Activated naive CD4-positive, alpha-beta T cell treated with anti-CD3 and anti-CD28 coated beads, Interleukin-2, amount 10 ng/mL, durations not matched to agents 7 days and 5 days (primary cell): ENCODE results near the gene ANKRD29.

Source experiments
- CTCF ChIA-PET: fragments of 350-600 bp; sonication (Branson Sonifier 250); formaldehyde crosslinking; loops from one replicate; lab custom pipeline; 2021; ENCODE audit warnings: antibody characterized with exemption; lab: Charles Lee
- DNase-seq: peaks from one replicate; pipeline ENCODE4 v3.0.0-alpha.2; 2020
- H3K27ac Mint-ChIP-seq: one replicate; pipeline ENCODE4 v1.8.0; 2021; ENCODE audit warnings: mild to moderate bottlenecking, moderate library complexity, mixed read lengths
- H3K27me3 Mint-ChIP-seq: one replicate; pipeline ENCODE4 v1.8.0; 2021; ENCODE audit warnings: mild to moderate bottlenecking, mixed read lengths
- H3K36me3 Mint-ChIP-seq: one replicate; pipeline ENCODE4 v1.8.0; 2021; ENCODE audit warnings: mixed read lengths
- H3K4me1 Mint-ChIP-seq: one replicate; pipeline ENCODE4 v1.8.0; 2021; ENCODE audit warnings: mixed read lengths
- H3K4me3 Mint-ChIP-seq: one replicate; pipeline ENCODE4 v1.8.0; 2021; ENCODE audit warnings: mild to moderate bottlenecking, moderate library complexity, mixed read lengths
- H3K9me3 Mint-ChIP-seq: one replicate; pipeline ENCODE4 v1.8.0; 2021; ENCODE audit warnings: mixed read lengths

The ANKRD29 gene

DNA sequence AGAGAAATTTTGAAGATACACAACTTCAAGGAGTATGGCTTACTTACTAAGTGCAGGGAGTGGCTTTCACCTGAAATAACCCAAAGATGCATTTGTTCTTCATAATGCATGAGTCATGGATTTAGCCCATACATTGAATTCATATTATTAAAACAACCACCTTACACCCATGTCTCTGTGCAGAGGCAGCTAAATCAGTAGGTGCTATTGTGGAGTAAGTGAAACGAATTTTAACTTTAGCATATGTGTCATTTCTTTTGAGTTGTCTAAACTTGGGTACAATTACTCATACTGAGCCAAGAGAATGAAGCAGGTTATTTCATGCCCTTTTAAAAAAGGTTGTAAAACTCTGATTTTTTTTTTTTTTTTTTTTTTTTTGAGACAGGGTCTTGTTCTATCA is 11.0 kb upstream of the ANKRD29 start:
- Mint-ChIP-seq H3K4me1 (no peaks in the 10 kb centered on the region), H3K36me3 (no peaks in the 10 kb centered on the region), H3K4me3 (no peak overlapping the region), H3K27me3 (peaks cover 69% of the 10 kb centered on the region), H3K27ac (no peak overlapping the region), H3K9me3 (no peaks in the 10 kb centered on the region)
- DNase-seq, result no peak
- CTCF ChIA-PET, result no interaction called here

DNA sequence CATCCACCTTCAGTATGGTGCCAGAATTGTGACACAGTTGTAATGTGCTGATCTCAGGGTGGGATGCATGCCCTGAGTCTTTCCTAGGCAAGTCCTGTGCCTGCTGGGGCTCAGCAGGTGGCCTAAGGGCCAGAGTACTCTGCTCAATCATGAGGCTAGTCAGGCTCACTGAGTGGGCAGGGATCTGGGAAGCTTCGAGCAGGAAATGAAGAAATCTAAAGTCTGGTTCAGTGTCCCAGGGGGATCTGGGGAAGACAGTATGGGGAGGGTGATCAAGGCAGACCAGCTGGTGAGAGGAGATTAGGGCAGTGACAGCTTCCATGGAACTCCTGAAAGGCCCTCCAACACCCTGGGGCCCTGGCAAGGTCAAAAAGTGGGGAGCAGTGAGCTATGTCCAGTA is 8.9 kb upstream of the ANKRD29 start:
- CTCF ChIA-PET, result no interaction called here
- no peaks in the 10 kb centered on the region for H3K36me3 Mint-ChIP-seq
- H3K9me3 Mint-ChIP-seq, result no peaks in the 10 kb centered on the region
- H3K27ac Mint-ChIP-seq, result no peak overlapping the region
- H3K4me1 Mint-ChIP-seq, result no peaks in the 10 kb centered on the region
- H3K4me3 Mint-ChIP-seq, result no peak overlapping the region
- H3K27me3 Mint-ChIP-seq, result peaks cover 75% of the 10 kb centered on the region
- DNase-seq, result no peak

DNA sequence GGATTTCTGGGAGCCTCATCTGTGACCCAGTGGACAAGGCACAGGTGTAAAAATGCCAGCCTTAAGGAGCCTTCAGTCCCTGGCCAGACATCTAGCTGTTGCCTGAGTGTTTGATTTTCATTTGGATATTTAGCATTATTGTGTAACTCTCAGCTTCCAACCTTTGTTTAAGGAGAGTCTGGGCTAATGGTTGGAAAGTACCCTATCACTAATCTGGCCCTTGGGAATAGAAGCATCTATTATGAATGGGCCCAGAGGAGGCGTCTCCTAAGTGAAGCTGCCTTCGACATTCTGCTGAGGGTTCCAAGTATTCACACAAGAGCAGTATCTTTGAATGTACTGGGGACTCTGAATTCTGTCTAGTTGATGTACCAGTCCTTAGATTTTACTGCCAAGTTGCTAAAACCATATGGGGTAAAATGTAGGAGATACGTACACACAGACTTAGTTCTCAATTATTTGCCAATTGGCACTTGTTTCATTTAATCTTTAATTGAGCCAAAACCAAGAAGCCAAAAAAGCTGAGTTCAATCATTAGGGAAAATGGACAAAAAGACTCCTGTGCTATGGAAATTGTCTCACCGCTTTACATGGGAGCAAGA is 7.2 kb upstream of the ANKRD29 start:
- CTCF ChIA-PET, result no interaction called here
- no peak for DNase-seq
- Mint-ChIP-seq H3K4me1 (peaks cover 5% of the 10 kb centered on the region), H3K27ac (no peak overlapping the region), H3K4me3 (no peak overlapping the region), H3K9me3 (no peaks in the 10 kb centered on the region), H3K27me3 (peaks cover 82% of the 10 kb centered on the region), H3K36me3 (no peaks in the 10 kb centered on the region)

DNA sequence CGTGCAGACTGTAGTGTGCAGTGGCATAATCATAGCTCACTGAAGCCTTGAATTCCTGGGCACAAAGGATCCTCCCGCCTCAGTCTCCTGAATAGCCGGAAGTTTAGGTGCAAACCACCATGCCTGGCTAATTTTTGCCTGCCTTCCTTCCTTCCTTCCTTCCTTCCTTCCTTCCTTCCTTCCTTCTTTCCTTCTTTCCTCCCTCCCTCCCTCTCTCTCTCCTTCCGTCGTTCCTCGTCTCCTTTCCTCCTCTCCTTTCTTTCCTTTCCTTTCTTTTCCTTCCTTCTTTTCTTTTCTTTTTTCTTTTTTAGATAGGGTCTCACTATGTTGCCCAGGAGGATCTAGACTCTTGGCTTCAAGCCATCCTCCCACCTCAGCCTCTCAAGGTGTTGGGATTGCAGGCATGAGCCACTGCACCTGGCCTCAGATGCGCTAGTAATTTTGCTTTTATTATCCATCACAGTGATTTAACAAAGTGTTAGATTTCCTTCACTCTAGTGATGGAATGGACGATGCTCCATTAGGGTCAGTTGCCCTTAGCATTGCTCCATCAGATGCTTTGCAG is 6.6 kb upstream of the ANKRD29 start:
- no peak overlapping the region for H3K4me3 Mint-ChIP-seq
- no peak overlapping the region for H3K27ac Mint-ChIP-seq
- H3K27me3 Mint-ChIP-seq, result peaks cover 88% of the 10 kb centered on the region
- no peak for DNase-seq
- peaks cover 7% of the 10 kb centered on the region for H3K4me1 Mint-ChIP-seq
- H3K9me3 Mint-ChIP-seq, result no peaks in the 10 kb centered on the region
- no peaks in the 10 kb centered on the region for H3K36me3 Mint-ChIP-seq
- CTCF ChIA-PET, result no interaction called here

DNA sequence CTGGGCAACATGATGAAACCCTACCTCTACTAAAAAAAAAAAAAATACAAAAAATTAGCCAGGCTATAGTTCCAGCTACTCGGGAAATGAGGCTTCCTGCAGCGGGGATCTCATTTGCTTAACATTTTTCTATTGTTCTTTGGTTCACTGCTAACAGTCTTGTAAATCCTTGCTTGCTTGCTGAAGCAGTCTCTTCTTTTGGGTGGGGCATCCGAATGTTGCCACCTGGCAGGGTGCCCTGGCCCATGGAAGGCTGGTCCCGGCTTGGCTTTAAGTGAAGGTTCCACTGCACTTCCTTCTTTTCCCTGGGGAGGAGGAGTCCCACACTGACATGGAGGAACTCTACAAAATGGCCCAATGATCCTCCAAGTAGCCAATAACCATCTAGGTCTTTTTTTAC is 6.0 kb upstream of the ANKRD29 start:
- CTCF ChIA-PET, result no interaction called here
- DNase-seq, result no peak
- Mint-ChIP-seq H3K27ac (no peak overlapping the region), H3K9me3 (no peaks in the 10 kb centered on the region), H3K27me3 (peaks cover 86% of the 10 kb centered on the region), H3K4me3 (no peak overlapping the region), H3K36me3 (no peaks in the 10 kb centered on the region), H3K4me1 (peaks cover 7% of the 10 kb centered on the region)

DNA sequence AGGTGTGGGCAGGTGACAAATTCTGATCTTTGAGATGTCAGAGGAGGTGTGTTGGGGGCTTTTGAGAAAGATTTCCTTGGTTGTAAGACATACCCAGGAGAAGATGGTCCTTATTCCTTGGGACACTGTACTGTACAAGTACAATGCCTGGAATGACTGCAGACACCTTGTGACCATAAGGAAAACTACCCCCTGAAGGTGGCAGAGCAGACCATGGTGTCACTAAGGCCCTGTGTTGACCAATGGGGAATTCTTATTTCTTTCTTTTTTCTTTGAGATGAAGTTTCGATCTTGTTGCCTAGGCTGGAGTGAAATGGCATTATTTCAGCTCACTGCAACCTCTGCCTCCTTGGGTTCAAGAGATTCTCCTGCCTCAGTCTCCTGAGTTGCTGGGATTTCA is 4.4 kb upstream of the ANKRD29 start:
- peaks cover 86% of the 10 kb centered on the region for H3K27me3 Mint-ChIP-seq
- peaks cover 17% of the 10 kb centered on the region for H3K4me1 Mint-ChIP-seq
- H3K27ac Mint-ChIP-seq, result no peak overlapping the region
- no peak for DNase-seq
- H3K36me3 Mint-ChIP-seq, result no peaks in the 10 kb centered on the region
- no peak overlapping the region for H3K4me3 Mint-ChIP-seq
- CTCF ChIA-PET, result interaction anchor here (0.7 kb wide), 1 partner anchor 150 kb away, joined by 3 read pairs; no protein-coding TSS in a partner anchor
- no peaks in the 10 kb centered on the region for H3K9me3 Mint-ChIP-seq

DNA sequence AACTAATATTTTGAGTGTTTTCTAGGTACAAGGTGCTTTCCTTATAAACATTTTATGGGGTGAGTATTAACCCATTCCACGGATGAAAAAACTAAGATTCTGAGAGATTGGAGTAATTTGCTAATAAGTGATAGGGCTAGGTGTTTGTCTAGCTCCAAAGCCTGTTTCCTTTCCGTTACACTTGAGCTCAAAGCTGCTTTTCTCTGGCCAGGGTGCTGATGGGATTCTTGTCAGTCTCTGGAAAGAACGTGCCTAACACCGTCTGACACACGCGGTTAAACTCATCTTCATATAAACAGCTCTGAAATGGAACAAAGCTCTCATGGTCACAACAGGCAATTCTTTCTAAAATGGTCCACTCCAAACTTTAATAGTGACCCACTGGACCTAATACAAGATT is 2.0 kb upstream of the ANKRD29 start:
- peaks cover 24% of the 10 kb centered on the region for H3K4me1 Mint-ChIP-seq
- H3K27ac Mint-ChIP-seq, result no peak overlapping the region
- CTCF ChIA-PET, result interaction anchor here (0.7 to 1.6 kb wide), 2 partner anchors 39 to 43 kb away, joined by 3 to 6 read pairs; no protein-coding TSS in a partner anchor
- DNase-seq, result no peak
- H3K36me3 Mint-ChIP-seq, result no peaks in the 10 kb centered on the region
- H3K27me3 Mint-ChIP-seq, result peaks cover 88% of the 10 kb centered on the region
- no peak overlapping the region for H3K4me3 Mint-ChIP-seq
- no peaks in the 10 kb centered on the region for H3K9me3 Mint-ChIP-seq

DNA sequence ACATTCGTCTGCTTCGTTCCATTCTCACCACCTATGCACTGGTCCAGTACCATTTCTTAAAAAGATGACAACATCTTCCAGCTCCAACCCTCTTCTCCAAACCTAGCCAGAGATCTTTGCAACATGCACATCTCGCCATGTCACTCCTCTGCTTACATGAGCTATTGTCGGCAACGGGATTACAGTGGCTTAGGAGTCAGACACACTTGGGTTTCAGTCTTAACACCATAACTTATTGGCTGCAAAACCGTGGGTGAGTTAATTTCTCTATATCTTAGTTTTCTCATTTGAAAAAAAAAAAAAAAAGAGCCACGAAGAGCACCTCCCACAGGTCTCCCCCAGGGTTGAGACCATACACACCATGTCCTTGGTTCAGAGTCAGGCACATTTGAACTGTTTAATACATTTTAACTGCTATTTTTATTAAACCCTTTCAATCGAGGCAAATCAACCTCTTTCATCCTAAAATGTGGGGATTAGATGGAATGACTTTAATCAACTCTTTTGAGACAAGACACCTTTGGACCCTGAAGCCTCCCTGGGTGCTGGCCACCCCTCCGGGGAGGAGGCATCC is 889 bp downstream of the ANKRD29 start:
- Mint-ChIP-seq H3K36me3 (no peaks in the 10 kb centered on the region), H3K4me1 (peaks cover 24% of the 10 kb centered on the region), H3K27me3 (peaks cover 88% of the 10 kb centered on the region), H3K9me3 (no peaks in the 10 kb centered on the region), H3K4me3 (peak overlapping the region; percentile 59), H3K27ac (no peak overlapping the region)
- no peak for DNase-seq
- CTCF ChIA-PET, result interaction anchor here (0.7 to 1.2 kb wide), 3 partner anchors 10 to 257 kb away, joined by 3 read pairs; no protein-coding TSS in a partner anchor

DNA sequence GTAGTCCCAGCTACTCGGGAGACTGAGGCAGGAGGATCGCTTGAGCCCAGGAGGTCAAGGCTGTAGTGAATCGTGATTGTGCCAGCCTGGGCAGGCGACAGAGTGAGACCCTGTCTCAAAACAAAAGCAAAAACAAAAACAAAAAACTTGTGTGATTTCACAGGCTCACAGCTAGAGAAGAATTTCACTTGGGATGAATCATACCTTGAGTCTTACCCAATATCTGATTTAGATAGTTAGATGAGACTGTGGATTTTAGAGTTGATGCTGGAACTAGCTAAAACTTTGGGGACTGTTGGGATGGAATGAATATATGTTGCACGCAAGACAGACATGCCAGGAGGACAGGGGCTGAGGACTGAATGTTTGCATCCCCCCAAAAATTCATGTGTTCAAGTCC is 4.4 kb downstream of the ANKRD29 start:
- H3K4me1 Mint-ChIP-seq, result peaks cover 14% of the 10 kb centered on the region
- H3K4me3 Mint-ChIP-seq, result no peak overlapping the region
- H3K27me3 Mint-ChIP-seq, result peaks cover 63% of the 10 kb centered on the region
- H3K9me3 Mint-ChIP-seq, result no peaks in the 10 kb centered on the region
- CTCF ChIA-PET, result no interaction called here
- no peak for DNase-seq
- no peaks in the 10 kb centered on the region for H3K36me3 Mint-ChIP-seq
- H3K27ac Mint-ChIP-seq, result no peak overlapping the region

DNA sequence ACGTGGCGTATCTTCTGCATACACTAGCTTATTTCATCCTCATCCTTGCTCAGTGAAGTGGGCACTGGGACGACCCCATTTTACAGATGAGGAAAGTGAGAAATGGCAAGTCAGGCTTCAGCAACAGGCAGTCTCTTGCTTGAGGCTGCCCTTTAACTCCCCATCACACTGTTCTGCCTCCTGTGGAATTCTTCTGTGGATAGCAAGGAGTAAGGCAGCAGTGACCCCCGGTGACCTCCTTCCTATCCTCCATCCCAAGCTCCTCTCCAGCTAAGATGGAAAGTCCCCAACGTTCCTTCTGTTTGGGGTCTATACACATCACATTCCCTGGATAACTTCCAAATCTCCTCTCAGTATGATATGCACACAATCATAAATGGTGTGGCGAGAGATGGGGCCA is 10.5 kb downstream of the ANKRD29 start:
- Mint-ChIP-seq H3K4me3 (no peak overlapping the region), H3K9me3 (no peaks in the 10 kb centered on the region), H3K4me1 (no peaks in the 10 kb centered on the region), H3K27ac (no peak overlapping the region), H3K36me3 (no peaks in the 10 kb centered on the region), H3K27me3 (peaks cover 30% of the 10 kb centered on the region)
- no peak for DNase-seq
- CTCF ChIA-PET, result interaction anchor here (0.6 to 1.1 kb wide), 3 partner anchors 9 to 110 kb away, joined by 3 read pairs; partner anchors contain the start of gene ANKRD29

DNA sequence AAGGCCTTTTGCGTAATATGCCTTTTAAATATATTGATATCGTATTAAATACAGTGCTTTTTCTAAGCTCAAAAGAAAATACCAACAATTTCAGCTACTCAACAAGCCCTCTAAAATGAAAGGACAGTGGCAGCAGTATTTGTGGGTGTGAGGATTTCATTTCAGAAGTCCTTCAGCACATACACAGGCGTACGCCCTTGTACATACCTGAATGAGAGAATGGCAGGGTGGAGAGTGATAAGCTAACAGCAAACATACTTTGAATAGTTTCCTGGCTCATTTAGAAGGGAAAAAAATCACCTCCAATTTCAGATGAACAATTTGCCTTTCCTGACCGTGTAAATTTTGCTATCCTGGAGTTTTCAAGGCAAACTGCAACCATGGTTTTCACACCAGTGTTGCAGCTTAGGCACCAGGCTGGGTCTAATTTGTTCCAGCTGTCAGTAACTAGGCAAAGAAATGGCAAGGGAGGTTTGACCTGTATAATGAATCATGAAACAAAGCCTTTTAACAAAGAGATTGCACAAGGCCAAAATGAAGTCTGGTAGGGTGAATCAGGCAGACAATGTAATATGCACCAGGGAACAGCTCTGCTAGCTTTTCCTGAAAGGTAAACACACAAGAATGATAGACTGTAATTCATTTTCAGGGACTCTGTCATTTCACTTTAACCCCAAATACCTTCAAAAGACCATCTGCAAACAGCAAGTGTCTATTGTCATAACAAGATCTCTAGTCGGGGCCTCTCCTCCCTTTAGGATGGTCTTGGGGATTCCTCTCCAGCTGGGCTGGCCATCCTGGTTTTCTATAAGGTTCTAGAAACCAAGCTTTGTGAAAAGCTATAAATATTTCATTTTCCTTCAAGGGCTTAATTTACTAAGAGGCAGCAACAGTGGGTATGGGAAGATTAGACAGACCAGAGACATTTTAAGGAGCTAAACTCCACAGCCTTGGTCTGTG is 11.5 kb downstream of the ANKRD29 start:
- no peak for DNase-seq
- no peaks in the 10 kb centered on the region for H3K36me3 Mint-ChIP-seq
- peaks cover 23% of the 10 kb centered on the region for H3K27me3 Mint-ChIP-seq
- H3K27ac Mint-ChIP-seq, result no peak overlapping the region
- H3K4me3 Mint-ChIP-seq, result no peak overlapping the region
- CTCF ChIA-PET, result interaction anchor here (0.9 to 1.1 kb wide), 2 partner anchors 10 to 12 kb away, joined by 3 read pairs; partner anchors contain the start of gene ANKRD29
- no peaks in the 10 kb centered on the region for H3K4me1 Mint-ChIP-seq
- no peaks in the 10 kb centered on the region for H3K9me3 Mint-ChIP-seq

DNA sequence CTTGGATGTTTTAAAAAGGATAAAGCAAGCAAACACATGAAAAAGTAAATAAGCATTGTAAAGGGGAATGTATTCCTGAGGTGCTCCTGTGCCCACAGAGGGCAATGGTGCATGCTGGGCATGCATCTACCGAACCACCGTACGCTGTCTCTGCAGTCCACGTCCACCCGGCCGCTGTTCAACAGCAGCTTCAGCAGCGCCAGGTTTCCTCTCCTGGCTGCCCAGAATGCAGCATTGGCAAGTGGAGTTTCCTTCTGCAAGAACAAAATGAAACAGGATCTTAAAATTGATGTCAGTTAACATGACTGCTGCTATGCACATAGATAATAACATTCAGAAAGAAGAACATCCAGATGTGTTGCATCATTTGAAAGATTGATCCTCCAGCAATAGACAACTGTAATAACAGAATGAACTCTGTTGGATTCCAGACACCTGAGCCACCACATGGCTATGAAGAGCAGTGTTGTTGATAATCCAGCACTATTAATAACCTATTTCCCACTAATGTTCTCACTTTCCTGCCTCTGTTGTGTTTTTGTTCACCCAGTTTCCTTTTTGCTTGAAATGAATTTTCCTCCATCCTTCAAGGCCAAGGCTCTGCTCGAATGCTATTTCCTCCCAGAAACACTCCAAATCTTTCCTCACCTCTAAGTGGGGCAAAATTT is 13.6 kb downstream of the ANKRD29 start:
- H3K4me3 Mint-ChIP-seq, result no peak overlapping the region
- no peak overlapping the region for H3K27ac Mint-ChIP-seq
- H3K9me3 Mint-ChIP-seq, result no peaks in the 10 kb centered on the region
- DNase-seq, result no peak
- CTCF ChIA-PET, result no interaction called here
- H3K4me1 Mint-ChIP-seq, result no peaks in the 10 kb centered on the region
- peaks cover 35% of the 10 kb centered on the region for H3K27me3 Mint-ChIP-seq
- no peaks in the 10 kb centered on the region for H3K36me3 Mint-ChIP-seq

DNA sequence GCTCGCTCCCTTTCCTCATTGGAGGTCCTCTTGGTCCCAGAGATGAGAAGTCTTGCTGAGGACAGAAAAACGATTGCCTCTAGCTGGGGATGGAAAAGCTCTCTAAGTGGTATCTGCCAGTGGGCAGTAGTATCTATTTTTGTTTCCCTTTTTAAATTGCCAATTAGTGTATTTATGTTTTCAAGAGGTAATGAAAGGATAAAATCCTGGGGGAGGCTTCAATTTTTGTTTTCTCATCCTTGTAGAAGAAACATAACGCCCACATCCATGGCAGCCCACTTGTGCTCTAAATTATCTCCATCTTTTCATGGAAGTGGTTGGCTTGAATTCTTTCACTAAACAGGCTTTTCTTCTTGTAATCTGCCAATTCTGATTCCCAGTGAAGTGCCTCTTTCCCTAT is 14.3 kb downstream of the ANKRD29 start:
- H3K4me3 Mint-ChIP-seq, result no peak overlapping the region
- DNase-seq, result no peak
- CTCF ChIA-PET, result no interaction called here
- H3K9me3 Mint-ChIP-seq, result no peaks in the 10 kb centered on the region
- H3K27ac Mint-ChIP-seq, result no peak overlapping the region
- no peaks in the 10 kb centered on the region for H3K36me3 Mint-ChIP-seq
- peaks cover 35% of the 10 kb centered on the region for H3K27me3 Mint-ChIP-seq
- H3K4me1 Mint-ChIP-seq, result no peaks in the 10 kb centered on the region

DNA sequence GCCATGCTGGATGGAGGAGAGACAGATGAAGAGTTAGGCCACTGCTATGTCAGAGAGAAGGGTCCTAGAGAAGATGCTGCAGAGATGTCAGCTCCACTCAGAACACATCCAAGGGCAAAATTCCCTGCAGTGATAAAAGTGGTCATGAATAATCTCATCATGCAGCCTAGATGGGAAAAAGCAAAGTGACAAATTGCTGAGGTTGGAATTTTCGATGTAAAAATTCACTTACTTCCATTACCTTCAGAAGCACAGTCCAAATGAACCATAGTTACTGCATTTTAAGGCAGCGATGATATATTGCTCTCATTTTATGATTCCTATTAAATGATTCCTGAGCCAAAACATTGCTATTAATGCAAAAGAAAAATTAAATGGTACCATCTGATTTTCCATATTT is 16.4 kb downstream of the ANKRD29 start:
- CTCF ChIA-PET, result no interaction called here
- H3K4me1 Mint-ChIP-seq, result no peaks in the 10 kb centered on the region
- peaks cover 34% of the 10 kb centered on the region for H3K27me3 Mint-ChIP-seq
- no peaks in the 10 kb centered on the region for H3K36me3 Mint-ChIP-seq
- H3K4me3 Mint-ChIP-seq, result no peak overlapping the region
- H3K27ac Mint-ChIP-seq, result no peak overlapping the region
- no peak for DNase-seq
- peaks cover 8% of the 10 kb centered on the region for H3K9me3 Mint-ChIP-seq
